Stimulated activated CD4-positive, alpha-beta T cell treated with anti-CD3 and anti-CD28 coated beads, Interleukin-4, amount 100 ng/mL, for 48 hours (primary cell): ENCODE data around the gene TRIP13.
"Not testable (repeated sequence)": the region's sequence is repeated elsewhere in the genome, so short reads cannot be mapped to it uniquely, and the experiment has no call there.

Experiments
- DNase-seq, 2 donors: peaks; one replicate each; pipeline ENCODE4 v3.0.0-alpha.2; 2020; ENCODE audit warnings: low read depth in 2 of 2

TRIP13 gene

GRCh38 chr5:891117-891836, 1.4 kb upstream of the TRIP13 start:
- no peak for DNase-seq

- no peak for DNase-seq
Measured at GRCh38 chr5:891837-892393, 769 bp upstream of the TRIP13 start.

DNA sequence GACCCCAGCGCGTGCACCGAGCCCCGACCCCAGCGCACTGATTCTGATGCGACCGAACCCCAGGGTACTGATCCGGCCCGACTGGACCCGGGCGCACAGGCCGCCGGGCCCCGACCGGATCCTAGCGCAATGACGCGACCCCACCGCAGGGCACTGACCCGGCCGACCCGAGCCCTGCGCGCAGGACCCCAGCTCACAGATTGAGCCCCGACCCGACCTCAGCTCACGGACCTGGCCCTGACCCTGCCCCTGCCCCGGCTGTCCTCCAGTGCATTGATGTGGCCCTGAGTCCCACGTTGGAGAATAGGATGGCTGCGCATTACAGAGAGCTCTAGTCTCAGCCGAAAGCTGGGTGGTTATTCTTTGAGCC, 438 bp downstream of the TRIP13 start:
- DNase-seq, result no peak

DNA sequence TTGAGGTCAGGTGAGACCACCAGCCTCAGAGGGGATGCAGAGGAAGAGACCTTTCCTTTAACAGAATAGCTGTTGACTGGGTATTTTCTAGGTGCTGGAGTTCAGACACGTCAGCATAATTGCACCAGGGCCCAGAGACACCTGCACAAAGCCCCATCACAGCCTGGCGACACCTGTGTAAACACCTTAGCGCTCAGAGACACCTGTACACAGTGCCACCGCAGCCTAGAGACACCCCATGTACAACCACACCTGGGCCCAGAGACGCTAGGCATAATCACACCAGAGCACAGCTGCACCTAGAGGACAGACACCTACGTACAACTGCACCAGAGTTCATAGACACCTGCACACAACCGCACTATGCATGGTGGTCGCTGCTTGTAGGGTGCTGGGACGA, 1.0 kb downstream of the TRIP13 start:
- DNase-seq, result no peak

DNA sequence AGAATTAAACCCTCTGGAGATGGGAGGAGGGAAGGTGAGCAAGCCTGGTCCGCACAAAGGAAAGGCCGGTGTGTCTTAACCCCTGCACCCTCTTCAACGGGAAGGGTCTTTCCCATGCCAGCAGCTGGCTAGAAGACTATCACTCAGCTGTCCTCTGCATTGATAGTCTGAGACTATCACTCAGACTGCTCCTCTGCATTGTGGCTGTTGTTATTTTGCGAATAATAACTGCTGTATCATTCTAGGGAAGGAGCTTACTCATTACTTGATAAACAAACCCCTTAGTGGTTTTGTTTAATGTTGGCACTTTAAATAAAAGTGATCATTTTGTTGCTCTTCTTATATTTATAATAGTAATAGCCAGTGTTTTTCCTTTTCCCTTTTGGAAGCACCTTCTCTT, 8.1 kb downstream of the TRIP13 start:
- no peak for DNase-seq

DNA sequence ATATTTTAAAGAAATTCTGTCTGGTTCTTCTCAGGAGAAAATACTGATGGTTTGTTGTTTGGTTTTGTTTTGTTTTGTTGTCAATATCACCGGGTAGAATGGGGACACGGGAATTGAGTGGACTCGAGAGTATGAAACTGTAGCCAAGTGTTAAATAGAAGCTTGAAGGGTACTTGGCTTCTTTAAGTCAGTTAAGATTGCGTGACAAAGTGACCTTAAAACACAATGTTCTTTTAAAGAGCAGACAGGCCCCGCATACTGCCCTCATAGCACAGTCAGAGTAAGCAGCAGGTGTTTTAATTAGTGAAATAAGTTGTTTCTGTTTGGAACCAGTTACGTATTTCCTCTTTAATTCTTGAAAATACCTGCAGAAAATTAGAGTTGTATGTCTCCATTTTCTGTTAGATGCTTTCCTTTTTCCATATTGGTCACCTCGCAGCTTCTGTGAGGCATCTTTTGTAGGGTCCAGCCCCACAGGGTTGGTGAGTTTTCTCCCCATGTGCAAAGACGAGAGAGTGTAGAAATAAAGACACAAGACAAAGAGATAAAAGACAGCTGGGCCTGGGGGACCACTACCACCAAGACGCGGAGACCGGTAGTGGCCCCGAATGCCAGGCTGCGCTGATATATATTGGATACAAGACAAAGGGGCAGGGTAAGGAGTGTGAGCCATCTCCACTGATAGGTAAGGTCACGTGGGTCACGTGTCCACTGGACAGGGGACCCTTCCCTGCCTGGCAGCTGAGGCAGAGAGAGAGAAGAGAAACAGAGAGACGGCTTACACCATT, 9.6 kb downstream of the TRIP13 start:
- DNase-seq, result no peak

GRCh38 chr5:903756-904096, 11.0 kb downstream of the TRIP13 start:
- DNase-seq, result no peak

- DNase-seq, result no peak
Measured at GRCh38 chr5:905139-905642, 12.5 kb downstream of the TRIP13 start.

DNA sequence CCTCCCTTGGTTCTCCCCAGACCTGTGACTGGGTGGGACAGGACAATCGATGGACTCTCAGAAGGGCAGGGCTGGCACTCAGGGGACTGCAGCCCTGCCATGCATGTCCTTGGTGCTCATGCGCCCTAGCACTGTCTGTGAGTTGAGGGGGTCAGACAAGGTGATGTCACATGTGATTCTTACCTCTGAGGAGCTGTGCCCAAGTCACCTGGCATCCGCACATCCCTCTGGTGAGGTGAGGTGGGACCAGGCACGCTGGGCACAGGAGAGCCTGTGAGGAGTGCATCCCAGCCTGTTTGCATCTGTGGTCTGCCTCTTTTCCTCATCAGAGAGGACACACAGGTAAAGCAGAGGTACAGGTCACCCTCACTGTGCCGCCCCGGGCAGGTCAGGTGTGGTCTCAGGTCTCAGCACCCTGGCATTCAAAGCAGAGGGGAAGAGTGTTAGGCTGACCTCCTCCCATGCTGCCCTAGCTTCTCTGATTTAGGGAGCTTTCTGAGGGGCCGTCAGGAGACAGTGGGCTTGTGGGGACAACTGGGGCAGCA, 14.8 kb downstream of the TRIP13 start:
- DNase-seq, result no peak

DNA sequence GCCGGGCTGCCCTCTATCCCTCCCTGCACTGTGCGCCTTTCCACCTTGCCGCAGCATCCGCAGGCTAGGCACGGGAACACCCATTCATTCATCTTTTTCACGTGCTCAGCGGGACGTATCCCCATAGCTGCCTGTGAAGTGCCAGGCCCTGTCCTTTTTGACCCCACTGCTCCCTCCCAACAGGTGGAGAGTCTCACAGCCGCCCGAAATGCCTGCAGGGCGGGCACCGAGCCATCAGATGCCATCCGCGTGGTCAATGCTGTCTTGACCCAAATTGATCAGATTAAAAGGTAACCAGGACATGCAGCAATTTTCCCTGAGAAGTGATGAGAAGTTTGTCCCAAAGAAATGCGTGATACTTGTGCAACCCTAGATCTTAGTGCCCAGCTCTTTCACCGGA, 15.5 kb downstream of the TRIP13 start:
- DNase-seq, result no peak

DNA sequence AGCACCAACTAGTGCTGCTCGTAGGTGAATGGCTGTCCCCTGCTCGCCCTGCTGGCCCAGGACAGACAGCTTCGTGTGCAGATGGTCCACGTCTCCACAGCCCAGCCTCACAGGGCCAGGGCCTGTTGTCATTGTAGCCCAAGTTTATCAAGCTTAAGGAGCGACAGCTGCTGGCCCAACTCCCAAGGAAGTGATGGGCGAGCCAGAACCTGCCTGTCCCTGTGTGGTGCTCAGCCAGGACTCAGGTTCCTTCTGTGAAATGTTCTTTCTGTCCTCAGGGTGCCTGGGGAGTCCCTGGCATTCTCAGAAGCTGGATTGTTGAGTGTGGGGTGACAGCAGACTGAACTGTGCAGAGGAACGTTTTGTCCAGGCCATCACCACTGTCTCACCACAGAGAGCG, 16.4 kb downstream of the TRIP13 start:
- no peak for DNase-seq

DNA sequence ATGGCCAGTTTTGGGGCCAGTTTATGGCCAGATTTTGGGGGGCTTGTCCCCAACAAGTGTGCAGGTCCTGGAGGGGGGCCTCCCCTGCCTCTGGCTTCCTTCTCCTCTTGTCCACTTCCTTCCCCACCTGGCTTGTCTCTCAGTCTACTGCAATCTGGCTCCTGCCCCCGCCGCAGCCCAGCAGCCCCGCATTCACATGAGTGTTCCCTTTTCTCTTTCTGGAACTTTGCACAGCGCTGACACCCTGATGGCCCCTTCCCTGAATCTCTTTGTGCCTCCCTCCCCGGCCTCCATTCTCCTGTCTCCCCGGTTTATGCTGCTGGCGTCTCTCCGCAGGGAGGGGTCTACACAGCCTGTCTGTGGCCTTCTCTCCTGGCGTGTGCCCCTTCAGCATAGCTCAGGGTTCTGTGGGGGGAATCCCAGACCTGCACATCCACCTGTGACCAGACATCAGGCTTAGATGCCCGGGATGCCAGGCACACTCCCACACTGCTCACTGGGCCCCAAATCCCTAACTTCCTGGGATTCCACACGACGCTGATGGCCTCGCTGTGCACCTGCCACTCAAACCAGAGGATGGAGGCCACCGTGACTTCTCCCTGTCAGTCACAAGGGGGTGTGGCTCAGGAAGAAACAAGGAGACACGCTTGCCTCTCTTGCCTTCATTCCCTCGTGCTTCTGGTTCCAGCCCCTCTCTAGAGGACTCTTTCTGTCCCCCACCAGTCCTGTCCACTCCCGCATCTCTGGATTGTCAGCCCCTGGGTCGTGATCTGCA, 17.5 kb downstream of the TRIP13 start:
- DNase-seq, result no peak

- no peak for DNase-seq
Measured at GRCh38 chr5:910769-911160, 18.1 kb downstream of the TRIP13 start.

GRCh38 chr5:911601-912000, 18.9 kb downstream of the TRIP13 start:
- no peak for DNase-seq

DNA sequence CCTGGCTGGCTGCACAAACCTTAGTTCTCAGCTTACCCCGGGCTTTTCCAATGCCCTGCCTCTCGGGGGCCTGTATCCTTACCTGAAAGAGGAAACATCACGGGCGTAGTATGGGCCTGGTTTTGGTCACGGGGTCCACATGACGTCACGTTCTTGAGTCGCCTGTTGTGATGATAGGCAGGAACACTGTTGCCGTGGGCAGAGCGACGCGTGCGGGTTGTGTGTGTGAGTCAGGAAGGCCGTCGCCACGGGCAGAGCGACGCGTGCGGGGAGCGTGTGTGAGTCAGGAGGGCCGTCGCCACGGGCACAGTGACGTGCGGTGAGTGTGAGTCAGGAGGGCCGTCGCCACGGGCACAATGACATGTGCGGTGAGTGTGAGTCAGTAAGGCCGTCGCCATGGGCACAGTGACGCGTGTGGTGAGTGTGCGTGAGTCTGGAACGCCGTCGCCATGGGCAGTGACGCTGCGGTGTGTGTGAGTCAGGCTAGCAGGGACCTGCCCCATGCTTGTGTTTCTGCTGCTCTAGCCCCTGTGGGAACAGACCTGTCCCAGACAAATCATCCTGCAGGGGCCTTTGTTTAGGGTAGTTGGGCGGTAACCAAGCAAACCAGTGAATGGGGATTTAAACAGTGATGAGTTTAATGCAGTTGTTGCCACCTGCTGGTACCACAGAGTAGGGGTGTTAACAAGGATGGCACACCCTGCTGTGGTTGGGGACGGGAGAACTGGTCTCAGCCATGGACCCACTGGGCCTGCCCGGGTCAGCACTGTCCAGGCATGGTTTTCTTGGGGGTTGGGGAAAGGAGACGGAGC, 19.8 kb downstream of the TRIP13 start:
- peak; percentile 66 to 79 for DNase-seq

GRCh38 chr5:914174-914573, 21.5 kb downstream of the TRIP13 start:
- DNase-seq, result no peak

GRCh38 chr5:914612-915011, 21.9 kb downstream of the TRIP13 start:
- DNase-seq, result no peak

GRCh38 chr5:915346-915745, 22.7 kb downstream of the TRIP13 start:
- not testable (repeated sequence) for DNase-seq

- no peak for DNase-seq
Measured at GRCh38 chr5:915946-916345, 23.3 kb downstream of the TRIP13 start.

- no peak for DNase-seq
Measured at GRCh38 chr5:916441-917293, 24.0 kb downstream of the TRIP13 start.
